ENCODE data around the gene NTN4. TPM values are rescaled to one million over a fixed set of nuclear protein-coding genes. Genes with fewer than 3 reads are reported as not detected.

The NTN4 gene
- total and polyA plus RNA-seq, 10 of the 15 experiments (the other 5 are each of a cell fraction or from before 2014, with no cell fraction given) = 0.15 TPM; not detected in 9

- no peak for TF ChIP-seq RFX5 (IDR thresholded peaks at IDR 0.05; ENCODE audit: low read depth, low read length)
- TF ChIP-seq NRF1 (conservative IDR thresholded peaks at IDR 0.05; ENCODE audit: low read depth, low read length) = no peak
- no peak for TF ChIP-seq BACH1 (IDR thresholded peaks at IDR 0.05; ENCODE audit: borderline replicate concordance)
- TF ChIP-seq TAF1 (IDR thresholded peaks at IDR 0.05; ENCODE audit: borderline replicate concordance, low read depth, low read length) = no peak
- no peak for TF ChIP-seq FOXK2 (IDR thresholded peaks at IDR 0.05)
- no peak for TF ChIP-seq POLR2AphosphoS2 (IDR thresholded peaks at IDR 0.05; ENCODE audit: low read depth, low read length)
These were observed 96.4 kb downstream of the NTN4 start (continued) for GRCh38 chr12:95694136-95694535.

GRCh38 chr12:95693689-95694088, 96.9 kb downstream of the NTN4 start:
- H3K9me3 ChIP-seq (replicated peaks; ENCODE audit: control insufficient read depth, insufficient read depth, low read length) = no peaks in the 10 kb centered on the region
- ChIA-PET CTCF (interaction anchor here (0.6 to 1.2 kb wide), 2 partner anchors 36 to 70 kb away, joined by 3 read pairs; no protein-coding TSS in a partner anchor), POLR2A (no interaction called here), SMC1A (ENCODE audit: uncharacterized antibody, unreplicated experiment) (interaction anchor here (1.9 kb wide), 1 partner anchor 13 kb away, joined by 5 read pairs; no protein-coding TSS in a partner anchor), RAD21 (ENCODE audit: unreplicated experiment) (no interaction called here)
- in situ Hi-C loops (cut with MboI) = no loop called here
- ATAC-seq (no peak), FAIRE-seq (no peak), DNase-seq (ENCODE audit: low read depth, low spot score) (no peak)
- BruUV-seq (replicated peaks) = no TSS peak
- TF ChIP-seq RAD21 (IDR thresholded peaks at IDR 0.05; ENCODE audit: insufficient read depth, low read depth, low read length) = no peak
- no peak for TF ChIP-seq IKZF1 (conservative IDR thresholded peaks at IDR 0.05)
- TF ChIP-seq YY1 (IDR thresholded peaks at IDR 0.05; ENCODE audit: low read depth, low read length) = no peak
- TF ChIP-seq JUND (IDR thresholded peaks at IDR 0.05; ENCODE audit: low read depth, low read length) = no peak
- no peak for TF ChIP-seq ZNF274 (IDR thresholded peaks at IDR 0.05; ENCODE audit: insufficient read depth, insufficient read length)
- no peak for TF ChIP-seq ATF7 (IDR thresholded peaks at IDR 0.05; ENCODE audit: low read depth)
- TF ChIP-seq NRF1 (conservative IDR thresholded peaks at IDR 0.05; ENCODE audit: low read depth, low read length) = no peak
- WGBS (ENCODE audit: insufficient coverage, insufficient replicate concordance, low lambda C conversion rate, missing lambda C conversion rate) = 63% methylated on average over 2 of the region's 2 CpGs
- peaks cover 0 to 2% of the 10 kb centered on the region in 2 experiments; a peak in 1 of 4 replicates for H3K27me3 ChIP-seq (replicated peaks in 1 of 2; ENCODE audit: control insufficient read depth in 2 of 2, insufficient read depth in 2 of 2, low read length in 1 of 2)
- H3K4me1 ChIP-seq (ENCODE audit: control insufficient read depth, insufficient read depth, low read length) = no peaks in the 10 kb centered on the region
- no peak overlapping the region for H3K9ac ChIP-seq (ENCODE audit: control insufficient read depth, insufficient read depth, low read length)
- H3K79me2 ChIP-seq (ENCODE audit: control insufficient read depth, insufficient read depth, low read length) = no peaks in the 10 kb centered on the region
- H3K4me2 ChIP-seq (ENCODE audit: control insufficient read depth, insufficient read depth) = no peak overlapping the region
- H3K27ac ChIP-seq (ENCODE audit: control insufficient read depth, insufficient read depth) = no peak overlapping the region
- intact Hi-C loops (cut with micrococcal nuclease; ENCODE audit: unreplicated experiment) = no loop called here
- H2AFZ ChIP-seq (ENCODE audit: control insufficient read depth, low read depth, low read length) = no peak overlapping the region
- no peak overlapping the region for H3K4me3 ChIP-seq
- no peaks in the 10 kb centered on the region for H3K36me3 ChIP-seq (ENCODE audit: control insufficient read depth in 2 of 2, insufficient read depth in 2 of 2, low read length in 1 of 2)
- H4K20me1 ChIP-seq (ENCODE audit: control insufficient read depth, insufficient read depth) = no peaks in the 10 kb centered on the region
